ENCODE results near the gene UTP20.

DNA sequence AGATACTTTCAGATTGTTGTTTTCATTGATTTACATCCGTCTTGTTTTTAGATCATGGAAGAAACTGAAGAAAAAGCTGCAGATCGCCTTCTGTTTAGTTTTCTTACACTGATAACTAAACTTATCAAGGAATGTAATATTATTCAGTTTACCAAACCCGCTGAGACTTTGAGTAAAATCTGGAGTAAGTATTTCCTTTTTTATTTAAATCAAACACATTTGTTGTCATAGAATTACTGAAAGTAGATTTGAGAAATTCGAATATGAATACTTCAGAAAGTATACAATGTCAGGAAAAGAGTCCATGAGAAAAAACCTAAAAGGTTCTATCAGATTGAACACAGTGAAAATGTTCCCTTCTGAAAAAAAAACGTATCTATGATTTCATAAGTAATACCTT, 95.7 kb downstream of the UTP20 start:
- TF ChIP-seq, protein P1, sequence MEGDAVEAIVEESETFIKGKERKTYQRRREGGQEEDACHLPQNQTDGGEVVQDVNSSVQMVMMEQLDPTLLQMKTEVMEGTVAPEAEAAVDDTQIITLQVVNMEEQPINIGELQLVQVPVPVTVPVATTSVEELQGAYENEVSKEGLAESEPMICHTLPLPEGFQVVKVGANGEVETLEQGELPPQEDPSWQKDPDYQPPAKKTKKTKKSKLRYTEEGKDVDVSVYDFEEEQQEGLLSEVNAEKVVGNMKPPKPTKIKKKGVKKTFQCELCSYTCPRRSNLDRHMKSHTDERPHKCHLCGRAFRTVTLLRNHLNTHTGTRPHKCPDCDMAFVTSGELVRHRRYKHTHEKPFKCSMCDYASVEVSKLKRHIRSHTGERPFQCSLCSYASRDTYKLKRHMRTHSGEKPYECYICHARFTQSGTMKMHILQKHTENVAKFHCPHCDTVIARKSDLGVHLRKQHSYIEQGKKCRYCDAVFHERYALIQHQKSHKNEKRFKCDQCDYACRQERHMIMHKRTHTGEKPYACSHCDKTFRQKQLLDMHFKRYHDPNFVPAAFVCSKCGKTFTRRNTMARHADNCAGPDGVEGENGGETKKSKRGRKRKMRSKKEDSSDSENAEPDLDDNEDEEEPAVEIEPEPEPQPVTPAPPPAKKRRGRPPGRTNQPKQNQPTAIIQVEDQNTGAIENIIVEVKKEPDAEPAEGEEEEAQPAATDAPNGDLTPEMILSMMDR (IDR thresholded peaks at IDR 0.05), result no peak
- TF ChIP-seq POLR2A (IDR thresholded peaks at IDR 0.05; ENCODE audit: low read depth), result no peak
